ENCODE measurements around the gene CEMIP2. TPM values are rescaled to one million over a fixed set of nuclear protein-coding genes. Genes with fewer than 3 reads are reported as not detected.
"Not testable (repeated sequence)": the region's sequence is repeated elsewhere in the genome, so short reads cannot be mapped to it uniquely, and the experiment has no call there.

The CEMIP2 gene
- total RNA-seq, 2 experiments from 2014 or later = 92.8 to 95.1 TPM

- CTCF ChIA-PET = interaction anchor here (0.7 to 0.8 kb wide), 2 partner anchors 15 to 34 kb away, joined by 3 read pairs; no protein-coding TSS in a partner anchor
- POLR2A ChIA-PET = no interaction called here
Observed at GRCh38 chr9:71733176-71733575, 35.1 kb downstream of the CEMIP2 start.

DNA sequence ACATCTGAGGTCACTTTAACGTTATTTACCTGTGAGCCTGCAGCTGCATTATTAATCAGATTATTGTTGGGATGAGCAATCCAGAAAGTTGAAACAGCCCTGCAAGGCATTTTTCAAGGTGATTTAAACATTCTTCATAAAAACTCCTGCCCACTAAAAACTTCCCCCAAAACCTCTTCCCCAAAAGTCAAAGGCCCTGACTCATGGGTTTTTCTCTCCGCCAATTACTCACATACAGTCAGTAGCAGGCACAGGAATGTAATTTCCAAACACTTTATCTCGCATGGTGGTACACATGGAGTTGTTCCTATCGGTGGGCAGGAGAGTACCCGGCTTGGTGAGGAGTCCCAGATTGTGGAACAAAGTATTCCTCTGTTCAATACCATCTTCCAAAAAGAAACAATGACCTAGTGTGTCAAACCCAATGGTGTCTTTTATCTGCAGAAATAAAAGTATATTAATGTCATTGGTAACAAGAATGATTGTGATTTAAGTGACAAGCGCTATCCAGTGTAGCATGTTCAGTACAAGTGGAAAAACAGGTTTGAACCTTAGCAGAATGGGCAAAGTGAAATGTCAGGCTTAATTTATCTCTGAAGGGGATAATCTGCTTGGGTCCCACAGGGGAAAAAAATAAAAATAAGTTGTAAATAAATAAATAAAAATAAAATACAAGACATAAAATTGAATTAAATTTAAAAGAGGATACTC is 38.3 kb downstream of the CEMIP2 start:
- ChIA-PET POLR2A (no interaction called here), CTCF (no interaction called here)

GRCh38 chr9:71726723-71727122 is 41.6 kb downstream of the CEMIP2 start:
- POLR2A ChIA-PET = interaction anchor here (0.6 kb wide), 1 partner anchor 11 kb away, joined by 6 read pairs; no protein-coding TSS in a partner anchor
- CTCF ChIA-PET = no interaction called here

- ChIA-PET CTCF (no interaction called here), POLR2A (no interaction called here)
Observed at GRCh38 chr9:71725590-71726338, 42.5 kb downstream of the CEMIP2 start.

GRCh38 chr9:71721855-71722254 is 46.5 kb downstream of the CEMIP2 start:
- POLR2A ChIA-PET = no interaction called here
- CTCF ChIA-PET = no interaction called here

GRCh38 chr9:71719562-71719961 is 48.8 kb downstream of the CEMIP2 start:
- CTCF ChIA-PET = interaction anchor here (0.6 to 1.2 kb wide), 2 partner anchors 11 to 263 kb away, joined by 3 to 4 read pairs; no protein-coding TSS in a partner anchor
- POLR2A ChIA-PET = no interaction called here

DNA sequence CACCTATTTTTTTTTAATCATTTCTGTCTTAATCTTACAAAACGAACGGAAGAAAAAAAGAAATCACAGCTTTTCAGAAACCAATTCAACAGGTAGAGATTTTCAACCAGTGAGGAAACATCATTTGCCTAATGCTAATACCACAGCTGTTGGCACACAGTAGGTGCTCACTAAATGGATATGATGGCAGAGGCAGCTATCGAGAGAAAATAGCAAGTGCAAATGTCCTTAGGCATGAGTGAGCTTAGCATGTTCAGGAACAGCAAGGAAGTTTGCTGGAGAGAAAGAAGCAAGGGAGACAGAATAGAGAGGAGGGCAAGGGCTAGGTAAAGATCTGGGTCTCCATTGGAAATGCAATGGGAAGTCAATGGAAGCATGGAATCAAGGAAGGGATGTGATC is 49.2 kb downstream of the CEMIP2 start:
- POLR2A ChIA-PET = no interaction called here
- CTCF ChIA-PET = interaction anchor here (0.6 to 1.2 kb wide), 2 partner anchors 10 to 264 kb away, joined by 3 to 4 read pairs; no protein-coding TSS in a partner anchor

DNA sequence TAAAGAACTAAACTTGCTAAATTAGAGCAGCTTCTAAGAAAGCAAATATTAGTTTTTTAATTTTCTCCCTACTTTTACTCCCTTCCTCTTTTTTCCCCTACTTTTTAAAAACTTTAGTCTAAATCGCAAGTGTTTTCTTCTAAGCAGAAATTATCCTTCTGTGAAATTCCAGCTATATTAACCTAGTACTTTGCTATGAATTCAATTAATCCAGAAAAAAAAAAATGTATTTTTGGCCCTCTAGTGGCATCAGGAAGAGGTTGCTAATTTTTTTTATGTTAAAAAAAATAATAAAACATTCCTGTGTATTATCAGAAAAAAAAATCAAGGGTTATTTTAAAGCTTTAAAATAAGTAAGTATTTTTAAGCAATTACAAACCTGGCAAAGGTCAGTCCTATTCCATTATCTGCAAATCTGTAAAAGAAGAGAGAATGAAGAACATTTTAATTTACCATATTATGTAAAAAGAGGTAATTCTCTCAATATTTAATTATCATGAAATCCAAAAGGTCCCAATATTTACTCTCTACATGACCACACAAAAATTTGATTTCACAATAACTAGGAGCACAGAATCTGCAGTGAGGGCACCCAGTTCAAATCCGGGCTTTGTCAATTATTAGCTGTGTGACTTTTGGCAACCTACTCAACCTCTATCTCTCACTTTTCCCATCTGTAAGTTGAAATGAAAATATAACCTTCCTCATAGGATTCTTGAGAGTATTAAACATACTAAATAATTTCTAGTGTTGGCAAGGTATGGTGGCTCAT is 52.0 kb downstream of the CEMIP2 start:
- ChIA-PET CTCF (interaction anchor here (1.2 to 1.5 kb wide), 2 partner anchors 17 to 309 kb away, joined by 3 to 4 read pairs; no protein-coding TSS in a partner anchor), POLR2A (interaction anchor here (0.6 kb wide), 1 partner anchor 22 kb away, joined by 3 read pairs; no protein-coding TSS in a partner anchor)

DNA sequence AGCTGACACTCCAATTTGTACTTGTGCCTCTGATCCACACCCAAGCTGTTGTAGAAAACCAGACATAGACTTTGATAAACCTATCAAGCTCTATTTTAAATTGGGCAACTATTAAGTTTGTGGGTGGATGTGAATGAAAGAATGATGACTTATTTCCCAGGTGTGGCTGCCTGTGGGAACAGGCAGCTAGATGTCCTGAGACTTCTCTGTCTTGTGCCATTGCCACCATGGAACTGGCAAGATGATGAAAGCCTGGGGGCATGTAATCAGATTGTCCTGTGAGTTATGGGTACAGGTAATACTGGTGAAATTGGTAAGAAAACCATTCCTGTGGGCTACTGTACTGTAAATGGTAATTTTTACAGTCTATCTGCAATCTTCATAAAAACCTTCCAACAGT is 57.5 kb downstream of the CEMIP2 start:
- POLR2A ChIA-PET = no interaction called here
- CTCF ChIA-PET = interaction anchor here (0.7 kb wide), 1 partner anchor 58 kb away, joined by 3 read pairs; no protein-coding TSS in a partner anchor

DNA sequence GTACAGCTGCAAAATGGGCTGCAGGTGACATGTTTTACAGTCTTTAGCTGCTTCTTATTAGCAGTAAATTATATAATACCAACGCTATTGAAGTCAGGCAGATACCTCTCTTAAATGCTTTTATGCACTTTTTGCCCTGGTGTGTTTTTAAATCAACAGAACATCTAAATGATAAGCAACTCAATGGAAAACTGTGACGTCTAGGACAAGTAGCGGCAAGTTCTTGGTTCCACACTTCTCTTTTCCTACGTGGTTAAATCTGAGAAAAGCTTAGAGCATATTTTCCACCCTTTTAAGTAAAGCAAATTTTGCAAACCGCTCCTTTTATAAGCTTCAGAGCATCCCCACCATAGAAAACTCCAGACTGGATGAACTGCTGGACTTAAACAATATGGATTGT is 58.1 kb downstream of the CEMIP2 start:
- ChIA-PET CTCF (interaction anchor here (0.7 kb wide), 1 partner anchor 58 kb away, joined by 3 read pairs; no protein-coding TSS in a partner anchor), POLR2A (no interaction called here)

- ChIA-PET CTCF (interaction anchor here (0.9 to 1.1 kb wide), 2 partner anchors 10 to 60 kb away, joined by 3 read pairs; no protein-coding TSS in a partner anchor), POLR2A (no interaction called here)
Observed at GRCh38 chr9:71709384-71709783, 58.9 kb downstream of the CEMIP2 start.

- ChIA-PET CTCF (no interaction called here), POLR2A (no interaction called here)
Observed at GRCh38 chr9:71706176-71706575, 62.1 kb downstream of the CEMIP2 start.

DNA sequence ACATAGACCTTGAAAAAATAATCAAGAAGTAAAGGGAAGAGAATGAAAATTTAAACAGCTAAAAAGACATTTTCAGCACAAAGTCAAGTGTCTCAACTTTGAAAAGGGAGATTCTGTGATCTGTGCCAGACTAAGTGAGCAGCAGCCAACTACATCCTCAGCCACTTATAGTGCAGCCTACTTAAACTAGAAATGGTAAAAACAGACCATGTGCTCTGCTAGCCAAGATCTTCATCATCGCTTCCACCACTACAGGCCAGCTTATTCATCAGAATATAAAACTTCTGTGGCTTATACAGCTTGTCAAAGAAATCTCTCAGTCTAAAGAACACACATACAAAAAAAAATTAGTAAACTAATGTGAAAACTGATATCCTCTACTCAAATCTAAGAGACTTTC is 63.5 kb downstream of the CEMIP2 start:
- CTCF ChIA-PET = no interaction called here
- POLR2A ChIA-PET = no interaction called here

DNA sequence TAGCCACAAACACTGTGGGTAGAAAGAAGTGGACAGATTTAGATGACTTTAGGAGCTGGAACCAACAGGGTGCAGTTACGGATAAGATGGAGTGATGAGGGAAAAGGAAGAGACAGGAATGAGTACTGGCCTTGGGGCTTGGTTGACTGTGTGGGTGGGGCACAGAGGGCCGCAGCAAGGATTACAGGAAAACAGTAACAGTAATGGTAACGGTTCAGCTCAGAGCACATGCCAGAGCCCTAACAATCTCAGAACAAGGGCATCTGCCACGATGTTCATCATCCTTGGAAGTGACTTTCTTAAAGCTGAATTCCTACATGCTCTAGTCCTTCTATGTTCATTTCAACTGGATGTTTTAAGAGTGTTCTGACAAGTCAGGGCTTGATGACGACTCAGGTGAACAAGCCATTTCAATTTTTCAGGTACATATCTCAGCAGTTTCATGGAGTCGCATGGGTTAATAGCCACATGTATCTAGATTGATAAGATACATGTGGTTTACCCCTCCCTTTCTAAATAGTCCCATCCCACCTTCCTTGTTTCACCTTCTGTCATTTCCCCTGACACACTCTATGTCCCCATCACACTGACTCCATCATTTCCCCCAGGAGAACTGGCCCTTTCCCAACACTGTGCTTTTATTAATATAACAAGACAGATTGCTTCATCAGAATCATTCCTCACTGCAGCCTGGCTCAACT is 65.0 kb downstream of the CEMIP2 start:
- ChIA-PET POLR2A (no interaction called here), CTCF (no interaction called here)

- POLR2A ChIA-PET = no interaction called here
Observed at GRCh38 chr9:71697882-71698281, 70.4 kb downstream of the CEMIP2 start.

GRCh38 chr9:71694332-71694731 is 74.0 kb downstream of the CEMIP2 start:
- CTCF ChIA-PET = no interaction called here

More at GRCh38 chr9:71697882-71698281, 70.4 kb downstream of the CEMIP2 start:
- CTCF ChIA-PET = no interaction called here

GRCh38 chr9:71693607-71694006 is 74.7 kb downstream of the CEMIP2 start:
- CTCF ChIA-PET = no interaction called here
- POLR2A ChIA-PET = interaction anchor here (0.9 kb wide), 1 partner anchor 23 kb away, joined by 3 read pairs; no protein-coding TSS in a partner anchor

More at GRCh38 chr9:71694332-71694731, 74.0 kb downstream of the CEMIP2 start:
- POLR2A ChIA-PET = interaction anchor here (0.9 kb wide), 1 partner anchor 22 kb away, joined by 3 read pairs; no protein-coding TSS in a partner anchor

GRCh38 chr9:71692337-71692736 is 76.0 kb downstream of the CEMIP2 start:
- ChIA-PET CTCF (no interaction called here), POLR2A (interaction anchor here (0.9 kb wide), 1 partner anchor 74 kb away, joined by 5 read pairs; no protein-coding TSS in a partner anchor)

DNA sequence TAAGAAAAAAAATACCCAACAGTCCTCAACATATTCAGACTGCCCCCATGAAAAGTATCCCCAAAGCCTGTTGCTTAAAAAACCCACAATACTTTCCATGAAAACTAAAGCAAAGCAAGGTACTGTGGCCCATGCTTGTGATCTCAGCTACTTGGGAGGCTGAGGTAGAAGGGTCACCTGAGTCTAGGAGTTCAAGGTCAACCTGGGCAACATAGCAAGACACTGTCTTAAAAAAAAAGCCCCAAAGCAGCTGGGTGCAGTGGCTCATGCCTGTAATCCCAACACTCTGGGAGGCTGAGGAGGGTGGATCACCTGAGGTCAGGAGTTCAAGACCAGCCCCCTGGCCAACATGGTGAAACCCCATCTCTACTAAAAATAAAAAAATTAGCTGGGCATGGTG is 76.7 kb downstream of the CEMIP2 start:
- POLR2A ChIA-PET = interaction anchor here (0.9 kb wide), 1 partner anchor 75 kb away, joined by 5 read pairs; no protein-coding TSS in a partner anchor
- CTCF ChIA-PET = not testable (repeated sequence)

Measured in activated CD8-positive, alpha-beta memory T cell treated with anti-CD3 and anti-CD28 coated beads for 36 hours (primary cell).